ENCODE measurements around the gene FNBP1. TPM values are rescaled to one million over a fixed set of nuclear protein-coding genes. Genes with fewer than 3 reads are reported as not detected.
A peak's percentile ranks its signal among the peaks of the same experiment; 100 is the strongest.

FNBP1 gene
- total and polyA plus RNA-seq, 2 experiments from 2014 or later: 26.6 to 28.8 TPM

DNA sequence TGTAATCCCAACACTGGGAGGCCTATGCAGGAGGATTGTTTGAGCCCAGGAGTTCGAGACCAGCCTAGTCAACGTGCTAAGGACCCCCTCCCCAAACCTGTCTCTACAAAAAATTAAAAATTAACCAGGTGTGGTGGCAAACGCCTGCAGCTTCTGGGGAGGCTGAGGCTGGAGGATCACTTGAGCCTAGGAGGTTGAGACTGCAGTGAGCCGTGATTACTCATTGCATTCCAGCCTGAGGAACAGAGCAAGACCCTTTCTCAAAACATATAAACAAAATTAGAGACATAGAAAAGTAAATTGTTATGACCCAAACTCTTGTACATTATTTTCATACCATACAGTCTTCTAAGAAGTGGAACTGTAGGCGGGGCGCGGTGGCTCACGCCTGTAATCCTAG is 11.8 kb upstream of the FNBP1 start (continued):
- TF ChIP-seq, protein P1, sequence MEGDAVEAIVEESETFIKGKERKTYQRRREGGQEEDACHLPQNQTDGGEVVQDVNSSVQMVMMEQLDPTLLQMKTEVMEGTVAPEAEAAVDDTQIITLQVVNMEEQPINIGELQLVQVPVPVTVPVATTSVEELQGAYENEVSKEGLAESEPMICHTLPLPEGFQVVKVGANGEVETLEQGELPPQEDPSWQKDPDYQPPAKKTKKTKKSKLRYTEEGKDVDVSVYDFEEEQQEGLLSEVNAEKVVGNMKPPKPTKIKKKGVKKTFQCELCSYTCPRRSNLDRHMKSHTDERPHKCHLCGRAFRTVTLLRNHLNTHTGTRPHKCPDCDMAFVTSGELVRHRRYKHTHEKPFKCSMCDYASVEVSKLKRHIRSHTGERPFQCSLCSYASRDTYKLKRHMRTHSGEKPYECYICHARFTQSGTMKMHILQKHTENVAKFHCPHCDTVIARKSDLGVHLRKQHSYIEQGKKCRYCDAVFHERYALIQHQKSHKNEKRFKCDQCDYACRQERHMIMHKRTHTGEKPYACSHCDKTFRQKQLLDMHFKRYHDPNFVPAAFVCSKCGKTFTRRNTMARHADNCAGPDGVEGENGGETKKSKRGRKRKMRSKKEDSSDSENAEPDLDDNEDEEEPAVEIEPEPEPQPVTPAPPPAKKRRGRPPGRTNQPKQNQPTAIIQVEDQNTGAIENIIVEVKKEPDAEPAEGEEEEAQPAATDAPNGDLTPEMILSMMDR (conservative IDR thresholded peaks at IDR 0.05; ENCODE audit: low read depth in 2 of 2): no peak
- no peak for TF ChIP-seq ZNF331 (CRISPR knock-in tag; IDR thresholded peaks at IDR 0.05; ENCODE audit: low read depth)
- TF ChIP-seq, protein P2, sequence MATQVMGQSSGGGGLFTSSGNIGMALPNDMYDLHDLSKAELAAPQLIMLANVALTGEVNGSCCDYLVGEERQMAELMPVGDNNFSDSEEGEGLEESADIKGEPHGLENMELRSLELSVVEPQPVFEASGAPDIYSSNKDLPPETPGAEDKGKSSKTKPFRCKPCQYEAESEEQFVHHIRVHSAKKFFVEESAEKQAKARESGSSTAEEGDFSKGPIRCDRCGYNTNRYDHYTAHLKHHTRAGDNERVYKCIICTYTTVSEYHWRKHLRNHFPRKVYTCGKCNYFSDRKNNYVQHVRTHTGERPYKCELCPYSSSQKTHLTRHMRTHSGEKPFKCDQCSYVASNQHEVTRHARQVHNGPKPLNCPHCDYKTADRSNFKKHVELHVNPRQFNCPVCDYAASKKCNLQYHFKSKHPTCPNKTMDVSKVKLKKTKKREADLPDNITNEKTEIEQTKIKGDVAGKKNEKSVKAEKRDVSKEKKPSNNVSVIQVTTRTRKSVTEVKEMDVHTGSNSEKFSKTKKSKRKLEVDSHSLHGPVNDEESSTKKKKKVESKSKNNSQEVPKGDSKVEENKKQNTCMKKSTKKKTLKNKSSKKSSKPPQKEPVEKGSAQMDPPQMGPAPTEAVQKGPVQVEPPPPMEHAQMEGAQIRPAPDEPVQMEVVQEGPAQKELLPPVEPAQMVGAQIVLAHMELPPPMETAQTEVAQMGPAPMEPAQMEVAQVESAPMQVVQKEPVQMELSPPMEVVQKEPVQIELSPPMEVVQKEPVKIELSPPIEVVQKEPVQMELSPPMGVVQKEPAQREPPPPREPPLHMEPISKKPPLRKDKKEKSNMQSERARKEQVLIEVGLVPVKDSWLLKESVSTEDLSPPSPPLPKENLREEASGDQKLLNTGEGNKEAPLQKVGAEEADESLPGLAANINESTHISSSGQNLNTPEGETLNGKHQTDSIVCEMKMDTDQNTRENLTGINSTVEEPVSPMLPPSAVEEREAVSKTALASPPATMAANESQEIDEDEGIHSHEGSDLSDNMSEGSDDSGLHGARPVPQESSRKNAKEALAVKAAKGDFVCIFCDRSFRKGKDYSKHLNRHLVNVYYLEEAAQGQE (IDR thresholded peaks at IDR 0.05; ENCODE audit: unreplicated experiment): no peak
- no peak for TF ChIP-seq EZH2 (IDR thresholded peaks at IDR 0.05; ENCODE audit: low read depth, unreplicated experiment)

DNA sequence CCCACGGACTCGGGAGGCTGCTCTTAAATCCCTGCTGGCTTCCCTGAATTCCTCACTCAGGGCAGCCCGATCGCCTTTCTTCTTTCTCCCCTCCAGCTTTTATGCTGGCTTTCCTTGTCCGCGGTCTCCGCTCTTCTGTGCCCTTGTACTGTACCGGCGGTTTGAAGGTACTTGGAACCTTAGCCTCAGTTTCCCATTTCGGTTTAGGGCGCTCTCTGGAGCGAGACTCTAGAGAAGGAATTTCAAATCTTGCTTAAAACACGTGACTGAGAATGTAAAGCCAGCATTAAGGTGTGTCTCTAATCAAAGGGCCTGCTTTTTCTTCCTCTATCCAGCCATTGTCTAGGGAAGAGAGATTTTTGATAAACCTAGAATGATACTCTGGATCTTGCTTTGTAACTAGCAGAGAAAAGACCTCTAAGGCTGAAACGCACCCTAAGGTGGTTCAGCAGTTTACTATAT is 11.4 kb upstream of the FNBP1 start:
- 0 out of 2 replicates have a peak overlapping the region, but pooled peaks have one; percentile 79 for H3K27ac ChIP-seq (ENCODE audit: low read depth)
- H3K9me2 ChIP-seq (ENCODE audit: insufficient read depth): no peaks in the 10 kb centered on the region
- Mint-ChIP-seq H3K9me3 (no peaks in the 10 kb centered on the region), H3K27ac (peak overlapping the region; percentile 83), H3K4me3 (peak overlapping the region; percentile 96), H3K36me3 (ENCODE audit: low read depth) (peaks cover 2% of the 10 kb centered on the region; the same call in 1 of the 3 replicates), H3K27me3 (ENCODE audit: insufficient read depth, low read depth, poor library complexity) (peaks cover 3% of the 10 kb centered on the region), H3K4me1 (peaks cover 12% of the 10 kb centered on the region)
- DNase-seq (ENCODE audit: low spot score) (no peak), ATAC-seq (no peak; the same call in 2 of the 3 replicates)
- H3K36me3 ChIP-seq (ENCODE audit: insufficient read depth): no peaks in the 10 kb centered on the region
- peak overlapping the region; percentile 98 for H3K4me3 ChIP-seq
- 0 out of 2 replicates have a peak, but pooled peaks cover 7% of the 10 kb centered on the region for H3F3A ChIP-seq (replicated peaks; ENCODE audit: low read depth)
- peak overlapping the region; percentile 98 for H2AFZ ChIP-seq
- H3K27me3 ChIP-seq (ENCODE audit: insufficient read depth): no peaks in the 10 kb centered on the region
- peak overlapping the region; percentile 94 for H3K4me2 ChIP-seq
- H4K20me1 ChIP-seq (replicated peaks; ENCODE audit: insufficient read depth): 0 out of 2 replicates have a peak, but pooled peaks cover 4% of the 10 kb centered on the region
- H3K79me2 ChIP-seq (replicated peaks; ENCODE audit: insufficient read depth): peaks cover 56% of the 10 kb centered on the region
- peaks cover 27% of the 10 kb centered on the region; the same call in 1 of the 2 replicates for H3K4me1 ChIP-seq (ENCODE audit: insufficient read depth)
- TF ChIP-seq ZNF114 (CRISPR knock-in tag; IDR thresholded peaks at IDR 0.05) (no peak), STAT1 (IDR thresholded peaks at IDR 0.05; ENCODE audit: unreplicated experiment) (no peak), EZH2phosphoT487 (IDR thresholded peaks at IDR 0.05; ENCODE audit: unreplicated experiment) (no peak), NANOG (IDR thresholded peaks at IDR 0.05; ENCODE audit: borderline replicate concordance) (no peak)
- TF ChIP-seq, protein P3, sequence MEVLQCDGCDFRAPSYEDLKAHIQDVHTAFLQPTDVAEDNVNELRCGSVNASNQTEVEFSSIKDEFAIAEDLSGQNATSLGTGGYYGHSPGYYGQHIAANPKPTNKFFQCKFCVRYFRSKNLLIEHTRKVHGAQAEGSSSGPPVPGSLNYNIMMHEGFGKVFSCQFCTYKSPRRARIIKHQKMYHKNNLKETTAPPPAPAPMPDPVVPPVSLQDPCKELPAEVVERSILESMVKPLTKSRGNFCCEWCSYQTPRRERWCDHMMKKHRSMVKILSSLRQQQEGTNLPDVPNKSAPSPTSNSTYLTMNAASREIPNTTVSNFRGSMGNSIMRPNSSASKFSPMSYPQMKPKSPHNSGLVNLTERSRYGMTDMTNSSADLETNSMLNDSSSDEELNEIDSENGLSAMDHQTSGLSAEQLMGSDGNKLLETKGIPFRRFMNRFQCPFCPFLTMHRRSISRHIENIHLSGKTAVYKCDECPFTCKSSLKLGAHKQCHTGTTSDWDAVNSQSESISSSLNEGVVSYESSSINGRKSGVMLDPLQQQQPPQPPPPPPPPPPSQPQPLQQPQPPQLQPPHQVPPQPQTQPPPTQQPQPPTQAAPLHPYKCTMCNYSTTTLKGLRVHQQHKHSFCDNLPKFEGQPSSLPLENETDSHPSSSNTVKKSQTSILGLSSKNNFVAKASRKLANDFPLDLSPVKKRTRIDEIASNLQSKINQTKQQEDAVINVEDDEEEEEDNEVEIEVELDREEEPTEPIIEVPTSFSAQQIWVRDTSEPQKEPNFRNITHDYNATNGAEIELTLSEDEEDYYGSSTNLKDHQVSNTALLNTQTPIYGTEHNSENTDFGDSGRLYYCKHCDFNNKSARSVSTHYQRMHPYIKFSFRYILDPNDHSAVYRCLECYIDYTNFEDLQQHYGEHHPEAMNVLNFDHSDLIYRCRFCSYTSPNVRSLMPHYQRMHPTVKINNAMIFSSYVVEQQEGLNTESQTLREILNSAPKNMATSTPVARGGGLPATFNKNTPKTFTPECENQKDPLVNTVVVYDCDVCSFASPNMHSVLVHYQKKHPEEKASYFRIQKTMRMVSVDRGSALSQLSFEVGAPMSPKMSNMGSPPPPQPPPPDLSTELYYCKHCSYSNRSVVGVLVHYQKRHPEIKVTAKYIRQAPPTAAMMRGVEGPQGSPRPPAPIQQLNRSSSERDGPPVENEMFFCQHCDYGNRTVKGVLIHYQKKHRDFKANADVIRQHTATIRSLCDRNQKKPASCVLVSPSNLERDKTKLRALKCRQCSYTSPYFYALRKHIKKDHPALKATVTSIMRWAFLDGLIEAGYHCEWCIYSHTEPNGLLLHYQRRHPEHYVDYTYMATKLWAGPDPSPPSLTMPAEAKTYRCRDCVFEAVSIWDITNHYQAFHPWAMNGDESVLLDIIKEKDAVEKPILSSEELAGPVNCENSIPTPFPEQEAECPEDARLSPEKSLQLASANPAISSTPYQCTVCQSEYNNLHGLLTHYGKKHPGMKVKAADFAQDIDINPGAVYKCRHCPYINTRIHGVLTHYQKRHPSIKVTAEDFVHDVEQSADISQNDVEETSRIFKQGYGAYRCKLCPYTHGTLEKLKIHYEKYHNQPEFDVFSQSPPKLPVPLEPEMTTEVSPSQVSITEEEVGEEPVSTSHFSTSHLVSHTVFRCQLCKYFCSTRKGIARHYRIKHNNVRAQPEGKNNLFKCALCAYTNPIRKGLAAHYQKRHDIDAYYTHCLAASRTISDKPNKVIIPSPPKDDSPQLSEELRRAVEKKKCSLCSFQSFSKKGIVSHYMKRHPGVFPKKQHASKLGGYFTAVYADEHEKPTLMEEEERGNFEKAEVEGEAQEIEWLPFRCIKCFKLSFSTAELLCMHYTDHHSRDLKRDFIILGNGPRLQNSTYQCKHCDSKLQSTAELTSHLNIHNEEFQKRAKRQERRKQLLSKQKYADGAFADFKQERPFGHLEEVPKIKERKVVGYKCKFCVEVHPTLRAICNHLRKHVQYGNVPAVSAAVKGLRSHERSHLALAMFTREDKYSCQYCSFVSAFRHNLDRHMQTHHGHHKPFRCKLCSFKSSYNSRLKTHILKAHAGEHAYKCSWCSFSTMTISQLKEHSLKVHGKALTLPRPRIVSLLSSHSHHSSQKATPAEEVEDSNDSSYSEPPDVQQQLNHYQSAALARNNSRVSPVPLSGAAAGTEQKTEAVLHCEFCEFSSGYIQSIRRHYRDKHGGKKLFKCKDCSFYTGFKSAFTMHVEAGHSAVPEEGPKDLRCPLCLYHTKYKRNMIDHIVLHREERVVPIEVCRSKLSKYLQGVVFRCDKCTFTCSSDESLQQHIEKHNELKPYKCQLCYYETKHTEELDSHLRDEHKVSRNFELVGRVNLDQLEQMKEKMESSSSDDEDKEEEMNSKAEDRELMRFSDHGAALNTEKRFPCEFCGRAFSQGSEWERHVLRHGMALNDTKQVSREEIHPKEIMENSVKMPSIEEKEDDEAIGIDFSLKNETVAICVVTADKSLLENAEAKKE (CRISPR knock-in tag; IDR thresholded peaks at IDR 0.05): no peak
- TF ChIP-seq, protein P1 (conservative IDR thresholded peaks at IDR 0.05; ENCODE audit: low read depth in 2 of 2): no peak
